Measurements from ENCODE around the gene MAGEA2B.

GRCh38 chrX:152725409-152725808, 11.0 kb downstream of the MAGEA2B start:
- no peak for TF ChIP-seq CTCF (tag by site-specific recombination; IDR thresholded peaks at IDR 0.05)
- TF ChIP-seq ZNF747 (tag by site-specific recombination; IDR thresholded peaks at IDR 0.05): no peak
- TF ChIP-seq SP2 (tag by site-specific recombination; IDR thresholded peaks at IDR 0.05): no peak
- no peak for TF ChIP-seq ZNF37A (tag by site-specific recombination; IDR thresholded peaks at IDR 0.05)
- TF ChIP-seq YY1 (tag by site-specific recombination; IDR thresholded peaks at IDR 0.05): no peak
- TF ChIP-seq GLI4 (tag by site-specific recombination; IDR thresholded peaks at IDR 0.05): no peak
- TF ChIP-seq ZNF10 (tag by site-specific recombination; IDR thresholded peaks at IDR 0.05): no peak
- no peak for TF ChIP-seq HOXA7 (CRISPR knock-in tag; IDR thresholded peaks at IDR 0.05; ENCODE audit: borderline replicate concordance)
- TF ChIP-seq MZF1 (tag by site-specific recombination; IDR thresholded peaks at IDR 0.05; ENCODE audit: borderline replicate concordance): no peak
- TF ChIP-seq SETDB1 (IDR thresholded peaks at IDR 0.05; ENCODE audit: insufficient read length, low read length): no peak
- no peak for TF ChIP-seq ZNF24 (tag by site-specific recombination; IDR thresholded peaks at IDR 0.05)
- no peak for TF ChIP-seq ZNF692 (tag by site-specific recombination; IDR thresholded peaks at IDR 0.05)

Measured in HEK293 (cell line).